Choroid plexus epithelial cell (primary cell): Measurements from ENCODE around the gene RHOH.

Experiments used
- DNase-seq: peaks from one replicate; pipeline ENCODE4 v3.0.0-alpha.2; 2010; ENCODE audit warnings: low read depth
- H3K4me3 ChIP-seq: 2 replicates; pipeline ENCODE4 v1.5.1; 2011; ENCODE audit warnings: low read depth, mild to moderate bottlenecking, control low read depth, low read length, moderate library complexity
- TF ChIP-seq, protein P1 (sequence below): conservative IDR thresholded peaks from 2 replicates; pipeline ENCODE4 v1.5.1; 2011; ENCODE audit warnings: low read depth, mild to moderate bottlenecking, control low read depth, inconsistent platforms, low read length, moderate library complexity

The RHOH gene

DNA sequence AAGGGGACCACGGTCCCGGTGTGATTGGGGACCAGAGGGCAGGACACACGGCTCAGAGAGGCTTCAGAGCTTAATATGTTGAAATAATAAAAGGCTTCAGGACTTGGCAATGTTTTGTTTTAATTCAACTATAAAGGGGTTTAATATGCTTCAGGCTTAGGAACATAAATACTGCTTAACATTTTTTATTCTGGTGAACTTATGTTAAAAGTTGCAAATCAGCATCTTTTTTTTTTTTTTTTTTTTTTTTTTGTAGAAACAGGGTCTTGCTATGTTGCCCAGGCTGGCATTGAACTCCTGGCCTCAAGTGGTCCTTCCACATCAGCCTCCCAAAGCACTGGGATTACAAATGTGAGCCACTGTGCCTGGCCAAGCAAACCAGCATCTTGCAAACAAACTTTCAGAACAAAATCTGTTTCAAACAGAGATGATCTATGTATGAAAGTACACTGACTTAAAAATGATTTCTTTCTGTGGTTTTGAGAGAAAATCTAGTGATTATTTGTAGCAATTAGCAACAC is 37.7 kb downstream of the RHOH start:
- DNase-seq, result no peak
- TF ChIP-seq, protein P1, sequence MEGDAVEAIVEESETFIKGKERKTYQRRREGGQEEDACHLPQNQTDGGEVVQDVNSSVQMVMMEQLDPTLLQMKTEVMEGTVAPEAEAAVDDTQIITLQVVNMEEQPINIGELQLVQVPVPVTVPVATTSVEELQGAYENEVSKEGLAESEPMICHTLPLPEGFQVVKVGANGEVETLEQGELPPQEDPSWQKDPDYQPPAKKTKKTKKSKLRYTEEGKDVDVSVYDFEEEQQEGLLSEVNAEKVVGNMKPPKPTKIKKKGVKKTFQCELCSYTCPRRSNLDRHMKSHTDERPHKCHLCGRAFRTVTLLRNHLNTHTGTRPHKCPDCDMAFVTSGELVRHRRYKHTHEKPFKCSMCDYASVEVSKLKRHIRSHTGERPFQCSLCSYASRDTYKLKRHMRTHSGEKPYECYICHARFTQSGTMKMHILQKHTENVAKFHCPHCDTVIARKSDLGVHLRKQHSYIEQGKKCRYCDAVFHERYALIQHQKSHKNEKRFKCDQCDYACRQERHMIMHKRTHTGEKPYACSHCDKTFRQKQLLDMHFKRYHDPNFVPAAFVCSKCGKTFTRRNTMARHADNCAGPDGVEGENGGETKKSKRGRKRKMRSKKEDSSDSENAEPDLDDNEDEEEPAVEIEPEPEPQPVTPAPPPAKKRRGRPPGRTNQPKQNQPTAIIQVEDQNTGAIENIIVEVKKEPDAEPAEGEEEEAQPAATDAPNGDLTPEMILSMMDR, result no peak
- no peak overlapping the region for H3K4me3 ChIP-seq

- no peak overlapping the region for H3K4me3 ChIP-seq
- DNase-seq, result no peak
- TF ChIP-seq, protein P1, result no peak
These were observed 41.3 kb downstream of the RHOH start for GRCh38 chr4:40238008-40238699.

GRCh38 chr4:40238700-40239548 is 42.1 kb downstream of the RHOH start:
- TF ChIP-seq, protein P1, result no peak
- no peak for DNase-seq
- H3K4me3 ChIP-seq, result no peak overlapping the region

DNA sequence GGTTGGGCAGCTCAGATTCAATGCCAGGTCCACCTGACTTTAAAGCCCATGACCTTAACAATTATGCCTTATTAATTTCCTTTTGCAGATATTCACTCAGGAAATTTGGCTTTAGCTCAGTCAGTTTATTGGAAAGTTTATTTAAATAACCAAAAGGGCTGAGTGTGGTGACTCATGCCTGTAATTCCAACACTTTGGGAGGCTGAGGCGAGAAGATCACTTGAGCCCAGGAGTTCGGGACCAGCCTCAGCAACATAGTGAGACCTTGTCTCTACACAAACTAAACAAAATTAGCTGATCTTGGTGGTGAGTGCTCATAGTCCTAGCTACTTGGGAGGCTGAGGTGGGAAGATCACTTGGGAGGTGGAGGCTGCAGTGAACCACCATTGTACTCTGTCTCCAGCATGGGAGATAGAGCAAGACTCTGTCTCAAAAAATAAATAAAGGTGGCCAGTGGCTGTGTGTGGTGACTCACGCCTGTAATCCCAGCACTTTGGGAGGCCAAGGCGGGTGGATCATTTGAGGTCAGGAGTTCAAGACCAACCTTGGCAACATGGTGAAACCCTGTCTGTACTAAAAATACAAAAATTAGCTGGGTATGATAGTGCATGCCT is 43.3 kb downstream of the RHOH start:
- TF ChIP-seq, protein P1, result no peak
- H3K4me3 ChIP-seq, result no peak overlapping the region
- DNase-seq, result no peak

DNA sequence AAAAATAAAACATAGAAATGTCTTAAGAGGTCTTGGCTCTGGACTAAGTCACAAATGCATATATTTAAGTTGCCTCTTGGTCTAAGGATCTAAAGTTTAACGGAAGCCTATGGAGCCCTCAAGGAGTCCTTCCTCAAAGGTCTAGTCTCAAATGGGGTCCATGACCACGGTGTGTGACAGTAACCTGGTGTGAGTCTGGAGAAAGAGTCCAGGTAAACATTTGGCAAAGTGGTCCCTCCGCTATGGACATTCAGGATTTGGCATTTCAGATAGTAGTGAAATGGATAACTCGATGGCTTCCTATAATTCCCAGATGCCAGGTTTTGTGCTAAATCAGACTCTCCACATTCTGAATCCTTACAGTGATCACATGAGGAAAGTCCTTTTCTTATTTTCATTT is 44.2 kb downstream of the RHOH start:
- no peak for DNase-seq
- H3K4me3 ChIP-seq, result no peak overlapping the region
- TF ChIP-seq, protein P1, result no peak

GRCh38 chr4:40241941-40242340 is 45.1 kb downstream of the RHOH start:
- TF ChIP-seq, protein P1, result no peak
- H3K4me3 ChIP-seq, result no peak overlapping the region
- no peak for DNase-seq
